Endometrial microvascular endothelial cells (primary cell): ENCODE measurements around the gene GP1BB. TPM values are rescaled to one million over a fixed set of nuclear protein-coding genes. Genes with fewer than 3 reads are reported as not detected.
"Not testable (repeated sequence)": the region's sequence is repeated elsewhere in the genome, so short reads cannot be mapped to it uniquely, and the experiment has no call there.

ENCODE experiments used
- in situ Hi-C: cut with HindIII; loops from 2 replicates; pipeline ENCODE4 v1.10.0; 2017; ENCODE audit warnings: low sequenced_read_pairs, low pct_unique_long_range_greater_than_20kb; ENCODE audit errors: inconsistent ontology term
- total RNA-seq: library from RNA; depleted of rRNA; stranded (reverse); fragments of >200 nt; gene quantifications from one replicate; pipeline ENCODE4 v1.2.3, GENCODE V29; 2015; ENCODE audit errors: inconsistent ontology term

The GP1BB gene
- total RNA-seq, 1 donor from 2014 or later: not detected

GRCh38 chr22:19722178-19722981 lies 959 bp upstream of the GP1BB start:
- in situ Hi-C loops: no loop called here

DNA sequence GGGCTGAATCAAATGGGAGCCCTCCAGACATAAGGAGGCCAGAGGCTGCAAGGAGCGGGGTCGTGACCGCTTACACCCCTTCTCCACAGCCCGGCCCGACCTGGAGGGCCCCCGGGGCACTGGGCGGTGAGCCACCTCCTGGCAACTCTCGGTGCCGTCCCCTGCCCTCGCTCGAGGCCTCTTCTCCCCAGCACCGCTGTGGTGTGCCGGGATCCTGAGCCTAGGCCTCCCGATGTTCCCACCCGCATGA lies 432 bp upstream of the GP1BB start:
- in situ Hi-C loops: no loop called here

DNA sequence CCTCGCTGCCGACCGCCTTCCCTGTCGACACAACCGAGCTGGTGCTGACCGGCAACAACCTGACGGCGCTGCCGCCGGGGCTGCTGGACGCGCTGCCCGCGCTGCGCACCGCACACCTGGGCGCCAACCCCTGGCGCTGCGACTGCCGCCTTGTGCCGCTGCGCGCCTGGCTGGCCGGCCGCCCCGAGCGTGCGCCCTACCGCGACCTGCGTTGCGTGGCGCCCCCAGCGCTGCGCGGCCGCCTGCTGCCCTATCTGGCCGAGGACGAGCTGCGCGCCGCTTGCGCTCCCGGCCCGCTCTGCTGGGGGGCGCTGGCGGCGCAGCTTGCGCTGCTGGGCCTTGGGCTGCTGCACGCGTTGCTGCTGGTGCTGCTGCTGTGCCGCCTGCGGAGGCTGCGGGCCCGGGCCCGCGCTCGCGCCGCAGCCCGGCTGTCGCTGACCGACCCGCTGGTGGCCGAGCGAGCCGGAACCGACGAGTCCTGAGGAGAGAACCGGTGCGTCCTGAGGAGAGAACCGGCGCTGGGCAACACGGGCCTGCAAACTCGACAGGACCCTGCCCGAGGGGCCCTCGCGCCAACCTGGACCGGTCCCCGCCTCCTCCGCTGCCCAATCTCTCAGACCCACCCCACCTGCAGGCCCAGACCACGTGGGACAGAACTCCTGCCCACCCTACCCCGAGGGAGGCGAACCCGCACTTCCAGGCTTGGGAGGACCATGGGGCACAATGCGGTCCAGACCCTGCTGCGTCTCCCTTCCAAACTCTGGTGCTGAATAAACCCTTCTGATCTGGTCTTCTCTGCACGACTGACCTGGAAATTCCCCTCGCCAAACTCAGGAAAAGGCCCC lies 866 bp downstream of the GP1BB start:
- in situ Hi-C loops: no loop called here

DNA sequence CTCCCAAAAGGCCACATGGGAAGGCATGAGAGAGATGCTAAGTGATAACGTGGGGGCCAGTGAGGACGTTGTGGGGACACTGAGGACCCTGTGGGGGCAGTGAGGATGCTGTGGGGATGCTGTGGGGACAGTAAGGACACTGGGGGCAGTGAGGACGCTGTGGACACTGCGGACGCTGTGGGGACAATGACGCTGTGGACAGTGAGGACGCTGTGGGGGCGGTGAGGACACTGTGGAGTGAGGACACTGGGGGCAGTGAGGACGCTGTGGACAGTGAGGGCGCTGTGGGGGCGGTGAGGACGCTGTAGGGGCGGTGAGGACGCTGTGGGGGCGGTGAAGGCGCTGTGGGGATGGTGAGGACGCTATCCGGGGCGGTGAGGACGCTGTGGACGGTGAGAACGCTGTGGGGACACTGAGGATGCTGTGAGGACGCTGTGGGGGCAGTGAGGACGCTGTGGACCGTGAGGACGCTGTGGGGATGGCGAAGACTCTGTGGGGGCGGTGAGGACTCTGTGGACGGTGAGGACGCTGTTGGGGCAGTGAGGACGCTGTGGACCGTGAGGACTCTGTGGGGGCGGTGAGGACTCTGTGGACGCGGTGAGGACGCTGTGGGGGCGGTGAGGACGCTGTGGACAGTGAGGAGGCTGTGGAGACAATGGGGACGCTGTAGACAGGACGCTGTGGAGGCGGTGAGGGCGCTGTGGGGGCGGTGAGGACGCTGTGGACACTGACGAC lies 1.8 kb downstream of the GP1BB start:
- in situ Hi-C loops: no loop called here

DNA sequence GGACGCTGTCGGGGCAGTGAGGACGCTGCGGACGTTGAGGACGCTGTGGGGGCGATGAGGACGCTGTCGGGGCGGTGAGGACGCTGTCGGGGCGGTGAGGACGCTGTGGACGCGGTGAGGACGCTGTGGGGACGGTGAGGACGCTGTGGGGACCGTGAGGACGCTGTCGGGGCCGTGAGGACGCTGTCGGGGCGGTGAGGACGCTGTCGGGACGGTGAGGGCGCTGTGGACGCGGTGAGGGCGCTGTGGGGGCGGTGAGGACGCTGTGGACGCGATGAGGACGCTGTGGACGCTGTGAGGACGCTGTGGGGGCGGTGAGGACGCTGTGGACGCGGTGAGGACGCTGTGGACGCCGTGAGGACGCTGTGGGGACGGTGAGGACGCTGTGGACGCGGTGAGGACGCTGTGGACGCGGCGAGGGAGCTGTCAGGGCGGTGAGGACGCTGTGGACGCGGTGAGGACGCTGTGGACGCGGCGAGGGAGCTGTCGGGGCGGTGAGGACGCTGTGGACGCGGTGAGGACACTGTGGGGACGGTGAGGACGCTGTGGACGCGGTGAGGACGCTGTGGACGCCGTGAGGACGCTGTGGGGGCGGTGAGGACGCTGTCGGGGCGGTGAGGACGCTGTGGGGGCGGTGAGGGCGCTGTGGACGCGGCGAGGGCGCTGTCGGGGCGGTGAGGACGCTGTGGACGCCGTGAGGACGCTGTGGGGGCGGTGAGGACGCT lies 2.9 kb downstream of the GP1BB start:
- in situ Hi-C loops: not testable (repeated sequence)

DNA sequence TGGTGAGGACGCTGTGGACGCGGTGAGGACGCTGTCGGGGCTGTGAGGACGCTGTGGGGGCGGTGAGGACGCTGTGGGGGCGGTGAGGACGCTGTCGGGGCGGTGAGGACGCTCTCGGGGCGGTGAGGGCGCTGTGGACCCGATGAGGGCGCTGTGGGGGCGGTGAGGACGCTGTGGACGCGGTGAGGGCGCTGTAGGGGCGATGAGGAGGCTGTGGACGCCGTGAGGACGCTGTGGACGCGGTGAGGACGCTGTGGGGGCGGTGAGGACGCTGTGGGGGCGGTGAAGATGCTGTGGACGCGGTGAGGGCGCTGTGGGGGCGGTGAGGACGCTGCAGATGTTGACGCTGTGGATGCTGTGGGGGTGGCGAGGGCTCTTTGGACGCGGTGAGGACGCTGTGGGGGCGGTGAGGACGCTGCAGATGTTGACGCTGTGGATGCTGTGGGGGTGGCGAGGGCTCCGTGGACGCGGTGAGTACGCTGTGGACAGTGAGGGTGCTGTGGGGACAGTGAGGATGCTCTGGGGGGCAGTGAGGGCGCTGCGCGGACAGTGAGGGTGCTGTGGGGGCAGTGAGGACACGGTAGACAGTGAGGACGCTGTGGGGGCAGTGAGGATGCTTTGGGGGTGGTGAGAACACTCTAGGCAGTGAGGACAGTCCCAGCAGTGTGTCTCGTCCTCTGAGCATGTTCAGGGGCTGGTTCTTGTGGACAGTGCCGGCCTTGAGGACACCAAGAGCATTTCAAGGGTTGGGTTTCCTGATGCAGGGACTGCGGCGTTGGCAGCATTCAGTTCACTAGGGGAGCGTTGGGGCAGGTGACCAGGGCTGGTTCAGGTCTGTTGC lies 4.2 kb downstream of the GP1BB start:
- in situ Hi-C loops: no loop called here

DNA sequence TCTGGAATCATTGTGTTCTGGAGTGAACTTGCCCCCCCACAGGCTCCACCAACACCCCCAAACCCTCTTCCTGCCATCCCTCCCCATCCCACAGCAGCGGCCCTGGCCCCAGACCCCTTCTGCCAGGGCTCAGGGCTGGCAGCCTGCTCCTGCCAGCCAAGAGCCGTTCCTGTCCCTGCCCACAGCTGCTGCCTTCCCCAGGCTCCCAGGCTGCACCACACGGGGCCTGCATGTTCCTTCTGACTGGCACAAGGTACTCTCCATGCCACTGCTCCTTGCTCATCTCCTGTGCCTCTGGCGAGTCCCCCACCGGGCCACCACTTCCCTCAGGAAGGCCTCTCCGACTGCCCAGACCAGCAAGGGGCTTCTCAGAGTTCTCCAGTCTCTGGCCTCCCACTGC lies 4.9 kb downstream of the GP1BB start:
- in situ Hi-C loops: no loop called here

GRCh38 chr22:19728836-19729235 lies 5.5 kb downstream of the GP1BB start:
- in situ Hi-C loops: no loop called here

DNA sequence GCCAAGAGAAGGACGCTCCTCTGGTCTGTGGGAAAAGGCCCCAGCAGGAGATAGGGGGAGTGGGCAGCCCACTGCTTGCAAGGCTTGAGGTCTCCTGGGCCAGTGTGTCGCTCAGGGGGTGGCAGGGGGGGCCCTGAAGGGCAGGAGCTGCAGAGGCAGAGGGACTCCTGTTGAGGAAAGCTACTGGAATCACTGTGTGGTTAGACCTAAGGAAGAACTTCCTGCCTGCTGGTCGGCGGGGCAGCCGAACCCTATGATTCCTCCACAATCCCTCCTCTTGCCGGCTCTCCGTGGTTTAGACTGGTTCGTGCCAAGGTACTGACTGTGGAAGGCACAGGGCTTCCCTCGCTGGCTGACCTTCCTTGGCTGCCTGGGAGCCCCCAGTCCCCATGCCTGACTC lies 6.2 kb downstream of the GP1BB start:
- in situ Hi-C loops: no loop called here

DNA sequence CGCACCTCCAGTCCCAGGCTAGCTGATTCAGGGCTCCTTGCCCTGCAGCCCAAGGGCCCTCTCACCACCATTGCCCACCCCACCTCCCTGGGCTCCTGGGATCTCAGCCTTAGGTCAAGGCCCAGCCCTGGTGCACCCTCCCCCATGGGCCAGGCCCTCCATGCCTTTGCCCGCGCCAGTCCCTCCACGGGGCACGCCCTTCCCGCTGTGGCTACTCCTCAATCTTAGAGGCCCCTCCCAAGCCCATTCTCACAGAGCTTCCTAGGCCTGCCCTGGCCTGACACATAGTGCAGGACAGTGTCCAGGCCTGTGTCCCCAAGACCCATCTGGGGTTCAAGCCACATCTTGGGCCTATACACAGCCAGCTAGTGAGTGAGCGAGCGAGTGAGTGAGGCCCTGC lies 6.9 kb downstream of the GP1BB start:
- in situ Hi-C loops: no loop called here

GRCh38 chr22:19730655-19731360 lies 7.5 kb downstream of the GP1BB start:
- in situ Hi-C loops: no loop called here

GRCh38 chr22:19731361-19732135 lies 8.2 kb downstream of the GP1BB start:
- in situ Hi-C loops: no loop called here

GRCh38 chr22:19732403-19733113 lies 9.2 kb downstream of the GP1BB start:
- in situ Hi-C loops: no loop called here

- in situ Hi-C loops: no loop called here
Observed at GRCh38 chr22:19733755-19734154, 10.4 kb downstream of the GP1BB start.

- in situ Hi-C loops: no loop called here
Observed at GRCh38 chr22:19734163-19734562, 10.8 kb downstream of the GP1BB start.

DNA sequence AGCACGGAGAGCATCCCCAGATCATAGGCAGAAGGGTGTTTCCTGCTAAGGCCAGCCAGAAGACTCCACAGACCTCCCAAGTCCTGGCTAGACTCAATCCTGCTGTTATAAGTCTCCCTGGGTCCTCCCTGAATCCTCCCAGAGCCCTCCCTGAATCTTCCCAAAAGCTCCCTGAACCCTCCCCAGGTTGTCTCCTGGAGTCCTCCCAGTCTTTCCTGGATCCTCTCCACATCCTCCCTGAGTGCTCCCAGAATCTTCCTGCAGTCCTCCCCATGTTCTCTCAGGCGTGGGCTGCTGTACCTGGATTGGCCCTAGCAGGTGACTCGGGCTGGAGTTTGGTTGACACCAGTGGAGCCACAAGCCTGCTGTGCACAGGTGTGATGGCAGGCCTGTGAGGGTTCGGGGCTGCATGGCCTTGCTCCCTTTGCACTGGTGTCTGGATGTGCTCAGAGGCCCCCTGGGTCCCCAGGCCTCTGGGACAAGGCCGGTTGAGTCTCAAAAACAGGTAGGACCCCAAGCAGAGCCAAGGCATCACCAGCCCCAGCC lies 11.6 kb downstream of the GP1BB start:
- in situ Hi-C loops: no loop called here
